Fibroblast of skin of left biceps (primary cell): ENCODE data around the gene OR2AJ1.
"Not testable (repeated sequence)": the region's sequence is repeated elsewhere in the genome, so short reads cannot be mapped to it uniquely, and the experiment has no call there.

Experiments
- DNase-seq, 2 experiments: peaks; one replicate each; pipeline ENCODE4 v3.0.0-alpha.2; 2013; ENCODE audit warnings: low read depth in 2 of 2

OR2AJ1 gene

GRCh38 chr1:247924868-247925267 lies at the start of gene OR2AJ1:
TSS of gene OR2AJ1 (plus strand) at chr1:247924889. CDS start at chr1:247933769, 8,880 bp downstream.
- no peak for DNase-seq

DNA sequence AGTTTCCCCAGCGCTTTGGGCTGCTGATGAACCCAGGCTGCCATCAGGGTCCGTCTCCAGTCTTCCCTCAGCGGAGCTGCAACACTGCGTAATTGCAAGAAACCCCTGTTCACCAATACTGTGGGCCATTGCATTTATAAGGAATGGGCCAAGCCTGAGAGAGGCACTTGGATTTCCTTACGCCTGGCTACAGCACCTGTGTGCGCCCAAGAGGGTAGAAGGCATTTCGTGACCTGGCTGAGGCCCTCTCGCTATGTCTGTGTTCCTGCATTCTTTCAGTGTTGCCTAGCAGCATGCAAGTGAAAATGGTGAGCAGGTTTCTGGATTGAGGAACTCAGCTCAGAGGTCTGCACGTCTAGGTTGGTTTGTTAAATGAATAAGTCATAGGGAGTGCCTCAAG lies 41.3 kb upstream of the OR2AJ1 start:
- DNase-seq, result no peak

GRCh38 chr1:247884797-247885413 lies 39.8 kb upstream of the OR2AJ1 start:
- no peak for DNase-seq

DNA sequence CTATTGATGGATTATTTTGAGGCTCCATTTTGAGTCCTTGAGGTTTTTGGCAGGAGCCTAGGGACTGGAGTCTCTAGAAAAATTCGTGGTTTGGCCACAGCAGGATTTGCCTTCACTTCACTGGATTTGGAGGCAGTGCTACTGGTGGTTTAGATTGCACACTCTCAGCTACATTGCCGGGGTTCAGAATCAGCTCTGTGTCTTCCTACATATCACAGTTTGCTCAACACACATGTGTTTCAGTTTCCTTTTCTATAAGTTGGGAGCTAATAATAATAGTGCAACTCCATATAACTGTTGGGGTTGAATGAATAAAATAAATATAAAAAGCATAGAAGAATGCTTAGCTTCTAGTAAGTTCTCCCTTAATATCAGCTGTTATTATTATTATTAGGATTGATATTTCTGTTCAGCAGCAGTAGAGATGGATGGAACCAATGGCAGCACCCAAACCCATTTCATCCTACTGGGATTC lies 29.5 kb upstream of the OR2AJ1 start, which contains the start of gene OR2W3:
OR2W3 (plus strand) TSS at position 425 of the 475 bp plus-strand sequence; CDS start at position 425, 0 bp downstream.
- DNase-seq, result no peak

- DNase-seq, result no peak
These were observed 28.7 kb upstream of the OR2AJ1 start for GRCh38 chr1:247895976-247896375.

DNA sequence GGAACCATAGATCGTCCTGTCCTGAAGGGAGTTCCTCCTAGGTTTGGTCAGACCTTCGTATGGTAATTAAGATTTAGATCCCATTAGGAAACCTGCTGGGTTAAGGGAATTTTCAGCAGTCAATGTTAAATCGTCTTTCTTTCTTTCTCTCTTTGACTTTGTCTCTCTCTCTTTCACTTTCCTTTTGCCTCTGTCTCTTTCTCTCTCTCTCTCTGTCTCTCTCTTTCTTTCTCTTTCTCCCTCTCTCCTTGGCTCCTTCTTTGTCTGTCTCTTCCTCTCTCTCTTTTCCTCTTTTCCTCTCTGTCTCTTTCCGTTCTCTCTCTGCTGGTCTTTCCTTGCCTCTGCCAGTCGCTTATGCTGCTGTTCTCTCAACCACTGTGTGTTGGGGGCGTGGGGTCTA lies 20.6 kb upstream of the OR2AJ1 start:
- no peak for DNase-seq

DNA sequence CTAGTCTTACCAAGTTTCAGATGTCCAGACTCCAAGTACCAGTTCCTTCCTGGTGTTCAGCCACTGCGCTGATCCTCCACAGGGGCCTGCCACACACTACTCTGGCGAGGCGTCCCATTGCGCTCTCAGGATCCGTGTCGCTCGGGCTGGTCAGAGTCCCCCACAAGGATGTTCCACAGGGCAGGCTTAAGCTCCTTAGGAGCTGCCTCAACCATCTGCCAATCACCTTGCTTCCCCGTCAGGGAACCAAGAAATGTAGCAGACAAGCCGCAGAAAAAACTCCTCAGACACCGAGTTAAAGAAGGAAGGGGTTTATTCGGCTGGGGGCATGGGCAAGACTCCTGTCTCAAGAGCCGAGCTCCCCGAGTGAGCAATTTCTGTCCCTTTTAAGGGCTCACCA lies 19.5 kb upstream of the OR2AJ1 start:
- no peak for DNase-seq

GRCh38 chr1:247905910-247906503 lies 18.7 kb upstream of the OR2AJ1 start:
- DNase-seq, result no peak

- DNase-seq, result no peak
These were observed 18.1 kb upstream of the OR2AJ1 start for GRCh38 chr1:247906504-247907047.

DNA sequence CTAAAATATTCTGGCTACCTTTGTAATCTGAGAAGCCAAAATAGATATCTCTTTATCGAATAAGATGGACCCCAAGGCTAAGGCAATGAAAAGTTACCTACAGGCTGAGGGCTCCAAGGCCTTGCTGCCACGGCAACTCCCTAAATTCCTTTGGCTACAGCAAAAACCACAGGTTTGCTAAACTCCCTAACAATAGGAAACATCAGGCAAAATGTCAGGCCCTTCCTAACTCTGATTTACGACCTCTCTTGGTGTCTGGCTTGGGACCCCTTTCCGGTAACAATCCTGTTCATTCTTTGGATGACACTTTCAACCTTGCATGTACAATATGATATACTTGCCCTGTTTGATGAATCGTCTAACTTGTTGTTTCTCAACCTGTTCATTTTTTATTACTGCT lies 15.9 kb upstream of the OR2AJ1 start:
- no peak for DNase-seq

DNA sequence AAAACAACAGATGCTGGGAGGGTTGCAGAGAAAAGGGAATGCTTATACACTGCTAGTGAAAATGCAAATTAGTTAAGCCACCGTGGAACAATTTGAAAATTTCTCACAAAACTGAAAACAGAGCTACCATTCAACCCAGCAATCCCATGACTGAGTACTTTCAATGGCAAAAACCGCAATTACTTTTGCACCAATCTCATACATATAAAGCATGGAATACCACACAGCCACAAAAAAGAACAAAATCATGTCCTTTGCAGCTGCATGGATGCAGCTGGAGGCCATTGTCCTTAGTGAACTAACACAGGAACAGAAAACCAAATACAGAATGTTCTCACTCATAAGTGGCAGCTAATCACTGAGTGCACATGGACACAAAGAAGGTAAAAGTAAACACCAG lies 10.9 kb upstream of the OR2AJ1 start:
- no peak for DNase-seq

GRCh38 chr1:247914941-247915662 lies 9.6 kb upstream of the OR2AJ1 start:
- DNase-seq, result no peak

DNA sequence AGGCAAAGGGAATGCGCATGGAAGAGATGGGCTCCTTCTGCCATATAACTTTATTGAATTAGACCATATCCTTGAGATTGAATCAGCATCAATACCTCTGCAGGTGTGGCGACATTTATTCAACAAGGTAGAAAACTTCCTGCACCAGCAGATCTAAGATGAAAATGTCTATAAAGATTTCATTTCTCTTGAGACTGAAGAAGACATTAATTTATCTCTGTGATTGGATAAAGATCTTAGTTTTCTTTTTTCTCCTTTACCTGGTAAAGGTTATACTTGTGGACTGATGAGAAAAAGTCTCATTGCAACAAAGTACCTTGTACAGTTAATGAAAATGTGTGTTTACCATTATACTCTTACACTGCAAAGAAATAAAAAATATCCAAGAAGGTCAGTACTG lies 4.7 kb upstream of the OR2AJ1 start, which contains the start of gene OR2T8:
OR2T8 (plus strand) TSS at position 301 of the 400 bp plus-strand sequence. CDS start 766 bp downstream, outside the sequence.
- no peak for DNase-seq

DNA sequence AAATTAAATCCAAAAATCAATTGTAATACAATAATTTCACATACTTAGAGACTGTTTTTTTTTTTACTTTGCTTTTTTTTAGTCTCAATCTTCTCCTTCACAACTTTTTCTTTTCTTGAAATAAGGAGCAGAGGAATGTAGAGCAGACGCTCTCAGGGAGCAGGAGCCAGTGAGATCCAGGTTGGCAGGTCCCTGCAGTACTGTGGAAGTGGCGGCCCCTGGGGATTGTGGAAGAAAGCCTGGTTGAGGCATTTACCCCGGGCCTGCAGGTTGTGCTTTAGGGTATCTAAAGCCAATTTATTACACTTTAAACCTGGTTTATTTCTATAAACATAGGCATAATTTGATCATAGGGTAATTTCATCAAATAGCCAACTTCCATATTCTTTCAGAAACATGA lies 748 bp upstream of the OR2AJ1 start:
- DNase-seq, result no peak

- no peak for DNase-seq
These were observed 9.3 kb downstream of the OR2AJ1 start for GRCh38 chr1:247933989-247934388.

GRCh38 chr1:247935781-247936180 lies 11.1 kb downstream of the OR2AJ1 start:
- no peak for DNase-seq

DNA sequence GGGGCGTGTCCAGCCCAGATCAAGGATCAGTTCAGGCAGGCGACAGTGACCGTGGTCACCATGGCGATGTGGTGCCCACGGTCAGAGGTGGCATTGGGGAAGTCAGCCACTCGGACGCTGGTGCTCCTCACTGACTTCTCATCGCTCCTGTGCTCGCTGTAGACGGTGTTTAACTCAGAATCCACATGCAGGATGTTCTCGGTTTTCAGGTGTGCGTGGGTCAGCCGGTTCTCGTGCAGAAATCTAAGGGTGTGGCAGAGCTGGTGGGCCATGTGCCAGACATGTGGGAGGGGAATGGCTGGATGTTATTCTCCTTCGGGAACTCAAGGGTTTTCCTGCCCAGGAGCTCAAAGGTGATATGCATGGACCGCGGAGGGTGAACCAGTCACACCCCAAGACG lies 11.7 kb downstream of the OR2AJ1 start:
- no peak for DNase-seq

- not testable (repeated sequence) for DNase-seq
These were observed 12.5 kb downstream of the OR2AJ1 start for GRCh38 chr1:247936965-247937734.

GRCh38 chr1:247942624-247943023 lies 17.9 kb downstream of the OR2AJ1 start:
- no peak for DNase-seq

DNA sequence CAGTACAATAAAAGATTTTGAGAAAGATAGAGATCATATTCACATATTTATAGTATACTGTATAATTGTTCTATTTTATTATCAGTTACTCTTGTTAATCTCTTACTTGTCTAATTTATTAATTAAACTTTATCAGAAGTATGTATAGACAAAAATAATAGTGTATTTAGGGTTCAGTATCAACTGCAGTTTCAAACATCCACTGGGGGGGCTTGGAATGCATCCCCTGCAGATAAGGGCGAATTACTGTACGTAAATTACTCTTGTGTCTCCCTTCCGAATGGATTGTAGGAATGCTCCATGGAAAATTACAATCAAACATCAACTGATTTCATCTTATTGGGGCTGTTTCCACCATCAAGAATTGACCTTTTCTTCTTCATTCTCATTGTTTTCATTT lies 23.9 kb downstream of the OR2AJ1 start, which contains the start of gene OR2L8:
OR2L8 (plus strand) TSS at position 301 of the 400 bp plus-strand sequence; CDS start at position 301, 0 bp downstream.
- DNase-seq, result no peak

- no peak for DNase-seq
These were observed 28.7 kb downstream of the OR2AJ1 start for GRCh38 chr1:247953408-247953807.

DNA sequence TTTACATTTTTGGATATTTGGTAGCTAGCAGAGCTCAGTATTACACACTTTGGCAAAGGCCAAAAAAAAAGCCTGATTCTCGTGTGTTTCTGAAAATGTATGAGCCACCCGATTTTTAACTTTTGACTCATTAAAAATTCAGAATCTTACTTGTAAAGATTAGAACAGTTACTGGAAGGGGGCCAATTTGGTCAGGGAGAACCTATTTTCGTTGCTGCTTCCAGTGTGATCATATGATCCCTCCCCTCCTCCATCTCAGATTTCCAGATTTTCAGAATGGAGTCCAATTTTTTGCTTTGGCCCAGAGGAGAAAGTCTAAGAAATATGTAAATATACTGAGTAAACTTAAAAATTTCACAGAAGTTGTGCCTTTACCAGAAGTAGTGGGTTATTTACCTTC lies 37.1 kb downstream of the OR2AJ1 start:
- no peak for DNase-seq
